Fibroblast of lung (primary cell): ENCODE measurements around the gene GRIN2A. TPM values are rescaled to one million over a fixed set of nuclear protein-coding genes. Genes with fewer than 3 reads are reported as not detected.

Source experiments
- DNase-seq, 2 donors: peaks; one replicate each; pipeline versions ENCODE4 v3.0.0 to v3.0.0-alpha.2; 2010; ENCODE audit warnings: low read depth in 2 of 2
- H2AFZ ChIP-seq: 2 replicates; pipeline ENCODE4 v1.5.1; 2012; ENCODE audit warnings: low read length, control low read depth, inconsistent platforms
- H3K27ac ChIP-seq: 2 replicates; pipeline ENCODE4 v1.5.1; 2011; ENCODE audit warnings: low read length, control low read depth; ENCODE audit not compliant: insufficient read depth
- H3K27me3 ChIP-seq: 2 replicates; pipeline ENCODE4 v1.5.1; 2011; ENCODE audit warnings: mild to moderate bottlenecking, low read length; ENCODE audit not compliant: control insufficient read depth, insufficient read depth
- H3K36me3 ChIP-seq: 2 replicates; pipeline ENCODE4 v1.5.1; 2011; ENCODE audit warnings: low read length; ENCODE audit not compliant: control insufficient read depth, insufficient read depth
- H3K4me1 ChIP-seq: 2 replicates; pipeline ENCODE4 v1.5.1; 2011; ENCODE audit warnings: low read length; ENCODE audit not compliant: control insufficient read depth, insufficient read depth; ENCODE audit errors: extremely low read depth
- H3K4me2 ChIP-seq: 2 replicates; pipeline ENCODE4 v1.5.1; 2011; ENCODE audit warnings: low read length, control low read depth; ENCODE audit not compliant: insufficient read depth; ENCODE audit errors: extremely low read depth
- H3K4me3 ChIP-seq, 4 experiments: fragments of 200-600 bp in 1 of 4; sonication (generic) in 1 of 4; replicated peaks in 1 of 4; 2 replicates each; pipeline ENCODE4 v1.5.1; 2011 to 2016; ENCODE audit warnings: low read length in 4 of 4, low read depth in 3 of 4, mild to moderate bottlenecking in 3 of 4, control low read depth in 2 of 4, inconsistent platforms in 1 of 4, mixed read lengths in 1 of 4; ENCODE audit not compliant: insufficient read depth in 1 of 4; ENCODE audit errors: control extremely low read depth in 1 of 4
- H3K79me2 ChIP-seq: 2 replicates; pipeline ENCODE4 v1.5.1; 2012; ENCODE audit warnings: mild to moderate bottlenecking, low read length, inconsistent platforms; ENCODE audit not compliant: control insufficient read depth, insufficient read depth
- H3K9ac ChIP-seq: 2 replicates; pipeline ENCODE4 v1.5.1; 2011; ENCODE audit warnings: mild to moderate bottlenecking, low read length, control low read depth; ENCODE audit not compliant: insufficient read depth
- H3K9me3 ChIP-seq: 2 replicates; pipeline ENCODE4 v1.5.1; 2012; ENCODE audit warnings: low read depth, low read length; ENCODE audit not compliant: control insufficient read depth, insufficient read depth
- H4K20me1 ChIP-seq: 2 replicates; pipeline ENCODE4 v1.5.1; 2011; ENCODE audit warnings: low read length; ENCODE audit not compliant: control insufficient read depth, insufficient read depth; ENCODE audit errors: extremely low read depth
- CTCF ChIP-seq, 2 donors: IDR thresholded peaks in 1 of 2; conservative IDR thresholded peaks in 1 of 2; 1 replicate in 1 of 2; 2 replicates in 1 of 2; pipeline ENCODE4 v1.5.1; 2011 to 2012; ENCODE audit warnings: low read length in 2 of 2, control low read depth in 1 of 2, inconsistent platforms in 1 of 2, low read depth in 1 of 2, mild to moderate bottlenecking in 1 of 2
- EZH2 ChIP-seq: IDR thresholded peaks from 2 replicates; pipeline ENCODE4 v1.5.1; 2012; ENCODE audit warnings: low read length, control low read depth, mild to moderate bottlenecking; ENCODE audit errors: missing control alignments
- polyA plus RNA-seq, 2 donors: library from polyadenylated mRNA; depleted of rRNA in 1 of 2; stranded (reverse) in 1 of 2; unstranded in 1 of 2; fragments of >200 nt; gene quantifications; 2 replicates each; pipeline ENCODE4 v1.2.1, GENCODE V29; 2011 to 2012; ENCODE audit warnings: missing spikeins in 1 of 2
- total RNA-seq: library from RNA; depleted of rRNA; stranded (reverse); fragments of >200 nt; gene quantifications from 2 replicates; pipeline ENCODE4 v1.2.1, GENCODE V29; 2014

Gene GRIN2A
- total and polyA plus RNA-seq, 2 donors (not counting 1 experiment from before 2014, with no cell fraction given) = 0.15 to 0.33 TPM

- no peak overlapping the region for H2AFZ ChIP-seq
- no peaks in the 10 kb centered on the region for H3K4me1 ChIP-seq
- H3K9me3 ChIP-seq = no peaks in the 10 kb centered on the region
- H3K27me3 ChIP-seq = no peaks in the 10 kb centered on the region
- H3K4me3 ChIP-seq = no peak overlapping the region
- H3K36me3 ChIP-seq = no peaks in the 10 kb centered on the region
- DNase-seq = no peak
- H3K27ac ChIP-seq = no peak overlapping the region
- TF ChIP-seq CTCF (conservative IDR thresholded peaks at IDR 0.05 in 1 of 2, IDR thresholded peaks at IDR 0.05 in 1 of 2; ENCODE audit: low read depth in 1 of 2, low read length in 2 of 2) (no peak), EZH2 (no peak)
- no peak overlapping the region for H3K9ac ChIP-seq
- no peak overlapping the region for H3K4me2 ChIP-seq
- no peaks in the 10 kb centered on the region for H3K79me2 ChIP-seq
- no peaks in the 10 kb centered on the region for H4K20me1 ChIP-seq
Measured at GRCh38 chr16:9820476-9821246, 361.6 kb downstream of the GRIN2A start.

- DNase-seq = no peak
- Histone ChIP-seq H3K4me2 (no peak overlapping the region), H3K4me3 (no peak overlapping the region), H3K36me3 (no peaks in the 10 kb centered on the region), H3K9ac (no peak overlapping the region), H3K79me2 (no peaks in the 10 kb centered on the region), H2AFZ (no peak overlapping the region), H4K20me1 (no peaks in the 10 kb centered on the region), H3K27me3 (no peaks in the 10 kb centered on the region), H3K27ac (no peak overlapping the region), H3K4me1 (no peaks in the 10 kb centered on the region), H3K9me3 (no peaks in the 10 kb centered on the region)
- no peak for TF ChIP-seq EZH2
- TF ChIP-seq CTCF (conservative IDR thresholded peaks at IDR 0.05 in 1 of 2, IDR thresholded peaks at IDR 0.05 in 1 of 2; ENCODE audit: low read depth in 1 of 2, low read length in 2 of 2) = no peak
Measured at GRCh38 chr16:9818702-9819101, 363.5 kb downstream of the GRIN2A start.

- H4K20me1 ChIP-seq = no peaks in the 10 kb centered on the region
- no peak overlapping the region for H3K4me2 ChIP-seq
- no peak overlapping the region for H3K9ac ChIP-seq
- H3K9me3 ChIP-seq = no peaks in the 10 kb centered on the region
- H3K27ac ChIP-seq = no peak overlapping the region
- TF ChIP-seq EZH2 (no peak), CTCF (conservative IDR thresholded peaks at IDR 0.05 in 1 of 2, IDR thresholded peaks at IDR 0.05 in 1 of 2; ENCODE audit: low read depth in 1 of 2, low read length in 2 of 2) (no peak)
- no peaks in the 10 kb centered on the region for H3K4me1 ChIP-seq
- H3K36me3 ChIP-seq = no peaks in the 10 kb centered on the region
- H3K27me3 ChIP-seq = no peaks in the 10 kb centered on the region
- H2AFZ ChIP-seq = no peak overlapping the region
- DNase-seq = no peak
- no peak overlapping the region for H3K4me3 ChIP-seq
- H3K79me2 ChIP-seq = no peaks in the 10 kb centered on the region
Measured at GRCh38 chr16:9817586-9817985, 364.6 kb downstream of the GRIN2A start.
